GM19455 (cell line): ENCODE results near the gene ERAS.
A peak's percentile ranks its signal among the peaks of the same experiment; 100 is the strongest.
"Not testable (repeated sequence)": the region's sequence is repeated elsewhere in the genome, so short reads cannot be mapped to it uniquely, and the experiment has no call there.

Experiments used
- ATAC-seq: cut with Tn5 transposase; IDR thresholded peaks from one replicate; pipeline ENCODE4 v1.9.1; 2021; ENCODE audit not compliant: unreplicated experiment

Gene ERAS

DNA sequence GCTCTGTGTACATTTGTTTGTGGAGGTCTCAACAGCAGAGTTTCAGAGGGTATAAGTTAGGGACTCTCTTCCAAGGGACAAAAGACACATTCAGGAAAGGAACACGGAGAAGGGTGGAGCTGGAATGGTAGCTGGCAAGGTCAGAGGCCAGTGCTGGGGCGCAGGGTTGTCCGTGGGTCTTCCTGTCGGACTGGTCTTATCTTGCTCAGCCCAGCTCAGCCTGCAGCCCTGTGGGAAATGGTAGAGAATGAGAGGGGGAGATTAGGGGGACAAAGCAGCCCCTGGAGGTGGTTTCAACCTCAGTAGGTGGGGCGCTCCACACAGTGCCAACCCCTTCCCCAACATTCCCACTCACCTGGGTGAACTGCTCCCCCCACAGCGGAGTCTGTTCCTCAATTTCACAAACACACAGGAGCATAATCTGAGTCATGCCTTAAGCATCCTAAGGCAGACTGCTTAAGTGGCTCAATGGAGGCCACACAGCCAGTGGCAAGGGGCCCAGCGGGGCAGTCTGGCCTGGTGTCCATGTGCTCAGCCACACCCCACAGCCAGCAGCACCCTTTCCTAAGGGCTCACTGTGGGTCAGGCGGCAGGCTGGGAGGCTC, 31.3 kb upstream of the ERAS start:
- ATAC-seq, result no peak

DNA sequence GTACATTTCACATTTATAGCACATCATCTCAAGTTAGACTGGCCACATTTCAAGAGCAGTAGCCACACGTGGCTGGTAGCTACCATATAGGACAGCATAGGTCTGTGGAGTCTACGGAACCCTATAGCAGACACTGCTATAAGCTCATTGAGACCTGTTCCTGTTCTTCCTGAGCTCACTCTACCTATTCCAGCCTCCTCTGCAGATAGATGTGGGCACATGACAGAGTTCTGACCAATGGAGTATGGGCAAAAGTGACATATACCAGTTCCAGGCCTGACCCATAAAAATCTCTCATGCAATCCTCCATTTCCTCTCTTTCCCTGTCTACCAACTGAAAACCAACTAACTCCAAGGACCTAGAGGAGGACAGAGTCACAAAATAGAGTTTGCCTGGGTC, 28.0 kb upstream of the ERAS start:
- no peak for ATAC-seq

DNA sequence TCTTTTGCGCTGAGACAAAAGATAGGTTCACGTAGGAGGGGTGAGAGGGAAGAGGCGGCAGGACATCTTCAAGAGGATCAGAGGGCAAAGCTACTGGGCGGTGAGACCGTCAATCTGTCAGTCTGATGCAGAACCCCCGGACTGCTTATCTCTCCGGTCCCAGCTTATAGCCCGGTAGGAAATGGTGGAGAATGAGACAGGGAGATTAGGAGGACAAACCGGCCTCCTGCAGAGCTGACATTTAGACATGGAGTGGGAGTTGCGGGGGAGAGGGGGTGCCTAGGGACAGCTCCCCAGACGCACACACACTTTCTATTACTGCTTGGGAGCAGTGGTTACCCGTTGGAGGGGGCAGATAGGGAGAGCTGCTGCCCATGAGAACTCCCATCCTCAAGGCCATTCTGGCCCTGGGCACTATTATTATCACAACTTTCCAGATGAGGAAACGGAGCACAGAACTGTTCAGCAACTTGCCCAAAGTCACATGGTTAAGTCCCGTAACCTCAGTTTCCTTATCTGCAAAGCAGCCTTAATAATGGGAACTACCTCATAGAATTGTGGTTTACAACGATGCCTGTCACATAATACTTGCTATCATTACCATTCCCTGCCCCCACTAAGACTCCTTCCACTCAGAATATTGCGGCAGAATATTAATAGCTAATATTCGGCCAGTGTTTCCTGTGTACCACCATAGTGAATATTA, 25.6 kb upstream of the ERAS start:
- no peak for ATAC-seq

DNA sequence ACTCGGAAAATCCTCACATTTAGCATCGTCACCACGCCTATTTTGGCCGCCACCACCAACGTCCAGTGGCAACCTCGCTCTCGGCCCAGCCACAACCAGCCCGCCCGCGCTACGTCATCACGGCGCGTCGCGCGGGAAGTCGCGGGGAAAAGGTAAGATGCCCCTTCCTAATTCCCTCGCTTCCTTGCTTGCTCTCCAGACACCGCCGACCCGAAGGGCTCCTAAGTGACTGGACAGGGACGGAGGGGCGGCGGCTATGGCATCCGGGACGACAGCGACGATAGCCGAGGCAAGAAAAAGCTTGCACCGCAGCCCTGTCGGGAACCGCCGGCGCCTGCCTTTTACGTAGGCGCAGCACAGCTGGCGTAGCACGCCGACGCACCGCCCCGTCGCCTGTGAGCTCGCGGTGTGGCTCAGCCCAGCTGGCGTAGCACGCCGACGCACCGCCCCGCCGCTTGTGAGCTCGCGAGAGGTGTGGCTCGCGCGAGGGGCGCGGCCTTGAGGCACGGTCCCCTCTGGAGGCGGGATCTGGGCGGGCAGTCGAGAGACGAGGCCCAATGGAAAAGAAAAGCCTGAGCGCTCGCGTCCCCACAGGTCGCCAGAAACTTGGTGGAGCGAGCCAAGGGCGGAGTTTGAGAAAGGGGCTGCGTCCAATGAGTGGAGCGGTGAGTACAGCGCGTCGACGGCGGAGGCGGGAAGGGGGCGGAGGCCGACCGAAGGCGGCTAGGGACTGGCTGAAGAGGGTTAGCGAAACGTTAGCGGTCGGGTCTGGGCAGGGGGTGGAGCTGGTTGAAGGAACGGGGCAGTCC, 24.8 kb upstream of the ERAS start, which contains the start of gene HDAC6:
TSS of gene HDAC6 (plus strand) at position 788 of the 809 bp plus-strand sequence. CDS start 626 bp downstream, outside the sequence.
- peak; percentile 88 for ATAC-seq

DNA sequence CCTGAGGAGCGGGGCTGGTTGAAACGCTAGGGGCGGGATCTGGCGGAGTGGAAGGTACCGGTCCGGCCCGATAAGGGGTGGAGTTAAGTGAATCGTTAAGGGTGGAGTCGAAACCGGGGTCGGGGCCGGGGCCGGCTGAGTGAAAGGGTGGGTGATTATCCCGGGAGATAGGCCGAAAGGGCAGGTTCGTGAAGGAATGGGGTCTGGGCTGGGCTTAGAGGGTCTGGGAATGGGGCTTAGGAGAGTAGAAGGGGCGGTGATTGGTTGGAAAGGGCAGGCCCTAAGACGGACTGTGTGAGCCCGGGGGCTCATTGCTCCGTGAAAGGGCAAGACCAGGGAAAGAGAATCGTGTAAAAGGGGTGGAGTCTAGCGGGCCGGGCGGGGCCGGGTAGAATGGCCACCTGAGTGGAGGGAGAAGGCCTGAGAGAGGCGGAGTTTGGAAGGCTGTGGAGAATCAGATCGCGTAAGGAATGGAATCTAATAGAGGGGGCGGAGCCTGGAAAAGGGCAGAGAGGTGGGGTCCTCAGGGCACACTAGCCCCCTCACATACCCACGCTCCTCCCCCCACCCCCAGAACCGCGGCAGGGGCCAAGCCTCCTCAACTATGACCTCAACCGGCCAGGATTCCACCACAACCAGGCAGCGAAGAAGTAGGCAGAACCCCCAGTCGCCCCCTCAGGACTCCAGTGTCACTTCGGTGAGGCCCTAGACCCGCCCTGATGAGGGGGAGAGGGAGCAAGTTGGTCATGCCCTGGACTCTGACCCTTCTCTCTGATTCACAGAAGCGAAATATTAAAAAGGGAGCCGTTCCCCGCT, 24.0 kb upstream of the ERAS start:
- peak; percentile 54 for ATAC-seq

DNA sequence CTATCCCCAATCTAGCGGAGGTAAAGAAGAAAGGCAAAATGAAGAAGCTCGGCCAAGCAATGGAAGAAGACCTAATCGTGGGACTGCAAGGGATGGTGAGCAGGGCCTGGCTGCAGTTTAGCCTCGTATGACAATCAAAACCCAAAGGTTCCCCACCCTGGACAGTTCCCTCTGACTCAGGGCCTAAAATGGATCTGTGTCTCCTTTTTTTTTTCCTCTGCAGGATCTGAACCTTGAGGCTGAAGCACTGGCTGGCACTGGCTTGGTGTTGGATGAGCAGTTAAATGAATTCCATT, 23.5 kb upstream of the ERAS start:
- no peak for ATAC-seq

DNA sequence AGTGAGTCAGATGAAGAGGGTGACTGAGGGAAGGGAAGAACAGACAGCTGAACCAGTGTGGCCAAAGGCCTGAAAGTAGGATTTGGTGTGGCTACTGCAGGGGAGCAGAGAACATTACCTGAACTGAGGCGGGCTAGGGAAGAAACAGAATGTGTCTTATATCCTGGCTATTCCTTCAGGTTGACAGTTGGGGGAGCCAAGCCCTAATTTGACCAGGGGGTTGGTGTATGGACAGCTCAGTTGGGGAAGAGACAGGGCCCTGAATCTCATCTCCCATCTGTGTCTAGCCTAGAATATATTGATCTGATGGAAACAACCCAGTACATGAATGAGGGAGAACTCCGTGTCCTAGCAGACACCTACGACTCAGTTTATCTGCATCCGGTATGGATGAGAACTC, 20.2 kb upstream of the ERAS start:
- ATAC-seq, result no peak

DNA sequence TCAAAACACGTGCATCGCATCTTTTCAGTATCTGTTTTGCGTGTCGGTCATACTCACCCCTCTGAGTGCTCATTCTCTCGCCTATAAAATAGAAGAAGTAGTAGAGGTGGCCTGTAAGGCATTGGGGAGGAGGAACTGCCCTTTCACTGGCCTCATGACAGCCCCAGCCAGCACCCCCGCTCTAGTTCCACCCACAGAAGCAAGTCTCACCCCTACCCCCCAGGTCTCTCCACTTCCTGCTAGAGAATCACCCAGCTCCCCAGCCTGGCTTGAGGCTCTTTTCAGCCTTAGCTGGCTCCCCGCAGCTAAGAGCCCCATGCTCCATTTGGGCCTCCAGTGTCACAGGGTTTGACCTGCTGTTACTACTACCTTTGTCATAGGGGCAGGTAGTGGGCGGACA, 12.7 kb upstream of the ERAS start:
- no peak for ATAC-seq

DNA sequence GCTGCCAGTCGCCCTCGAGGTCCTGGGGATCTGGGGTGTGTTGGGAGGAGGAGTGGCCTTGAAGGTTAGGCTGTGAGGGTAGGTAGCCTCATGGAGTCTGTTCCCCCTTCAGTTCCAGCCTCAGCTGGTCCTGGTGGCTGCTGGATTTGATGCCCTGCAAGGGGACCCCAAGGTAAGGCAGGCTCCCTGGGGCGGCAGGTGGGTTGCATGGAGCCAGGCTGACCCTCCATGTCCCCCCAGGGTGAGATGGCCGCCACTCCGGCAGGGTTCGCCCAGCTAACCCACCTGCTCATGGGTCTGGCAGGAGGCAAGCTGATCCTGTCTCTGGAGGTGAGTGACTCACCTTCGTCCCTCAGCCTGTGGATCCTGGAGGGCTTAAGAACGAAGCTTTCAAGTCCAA, 11.6 kb upstream of the ERAS start:
- no peak for ATAC-seq

DNA sequence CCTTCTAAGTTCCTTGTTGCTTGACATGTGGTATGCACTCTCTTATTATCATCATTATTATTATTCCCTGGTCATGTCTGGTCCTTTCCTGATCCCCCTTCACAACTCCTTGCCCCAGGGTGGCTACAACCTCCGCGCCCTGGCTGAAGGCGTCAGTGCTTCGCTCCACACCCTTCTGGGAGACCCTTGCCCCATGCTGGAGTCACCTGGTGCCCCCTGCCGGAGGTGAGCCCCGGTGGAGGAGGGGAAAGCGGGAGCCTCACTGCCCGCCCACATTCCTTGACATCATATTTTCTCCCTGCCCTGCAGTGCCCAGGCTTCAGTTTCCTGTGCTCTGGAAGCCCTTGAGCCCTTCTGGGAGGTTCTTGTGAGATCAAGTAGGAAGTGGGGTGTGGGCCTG, 11.0 kb upstream of the ERAS start:
- no peak for ATAC-seq

DNA sequence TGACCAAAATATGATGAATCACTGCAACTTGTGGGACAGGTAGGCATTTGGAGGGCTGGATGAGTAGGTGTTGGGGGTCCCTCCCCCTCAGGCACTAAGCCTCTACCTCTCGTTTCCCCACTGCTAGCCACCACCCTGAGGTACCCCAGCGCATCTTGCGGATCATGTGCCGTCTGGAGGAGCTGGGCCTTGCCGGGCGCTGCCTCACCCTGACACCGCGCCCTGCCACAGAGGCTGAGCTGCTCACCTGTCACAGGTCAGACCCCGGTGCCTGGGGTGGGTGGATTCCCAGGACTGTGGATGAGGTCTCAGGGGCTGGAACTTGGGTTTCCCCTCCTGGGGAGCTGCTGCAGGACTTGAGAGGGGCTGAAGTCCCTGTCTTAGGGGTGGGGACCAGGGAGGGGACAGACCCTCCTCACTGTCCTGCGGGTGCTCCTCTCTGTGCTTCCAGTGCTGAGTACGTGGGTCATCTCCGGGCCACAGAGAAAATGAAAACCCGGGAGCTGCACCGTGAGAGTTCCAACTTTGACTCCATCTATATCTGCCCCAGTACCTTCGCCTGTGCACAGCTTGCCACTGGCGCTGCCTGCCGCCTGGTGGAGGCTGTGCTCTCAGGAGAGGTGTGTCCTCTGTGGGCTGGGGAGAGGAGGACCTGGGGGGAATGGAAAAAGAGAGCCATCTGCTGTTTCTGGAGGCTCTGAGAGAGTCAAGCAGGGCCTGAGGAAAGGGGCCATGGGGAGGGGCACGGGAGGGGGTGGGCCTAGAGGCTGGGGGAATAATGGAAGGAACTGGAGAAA, 10.1 kb upstream of the ERAS start:
- ATAC-seq, result no peak

DNA sequence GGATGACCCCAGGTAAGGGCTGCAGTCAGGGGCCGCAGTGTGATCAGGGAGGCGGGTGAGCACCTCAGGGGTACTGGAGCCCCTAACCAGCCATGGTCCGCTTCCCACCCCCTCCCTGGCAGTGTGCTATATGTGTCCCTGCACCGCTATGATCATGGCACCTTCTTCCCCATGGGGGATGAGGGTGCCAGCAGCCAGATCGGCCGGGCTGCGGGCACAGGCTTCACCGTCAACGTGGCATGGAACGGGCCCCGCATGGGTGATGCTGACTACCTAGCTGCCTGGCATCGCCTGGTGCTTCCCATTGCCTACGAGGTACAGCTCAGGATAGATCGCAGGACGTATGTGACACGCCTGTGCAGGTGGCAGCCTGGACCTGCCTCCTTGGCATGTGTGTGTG, 8.2 kb upstream of the ERAS start:
- no peak for ATAC-seq

DNA sequence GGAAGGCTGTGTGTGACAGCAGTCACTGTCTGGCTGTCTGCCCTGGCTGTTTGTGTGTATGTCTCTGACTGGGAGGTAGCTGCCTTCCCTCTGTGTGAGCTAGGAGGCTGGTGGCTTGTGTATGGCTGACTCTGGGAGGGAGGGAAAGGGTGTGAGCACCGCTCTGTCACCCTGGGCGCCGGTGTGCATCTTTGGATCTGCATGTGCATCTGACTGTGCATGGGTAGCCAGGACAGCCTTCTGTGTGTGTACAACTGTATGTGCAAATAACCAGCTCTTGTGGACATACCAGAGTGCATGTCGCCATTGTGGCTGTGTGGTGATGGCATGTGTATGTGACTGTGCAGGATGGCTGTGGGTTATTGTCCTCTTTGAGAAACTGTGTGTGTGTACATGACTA, 7.4 kb upstream of the ERAS start:
- no peak for ATAC-seq

DNA sequence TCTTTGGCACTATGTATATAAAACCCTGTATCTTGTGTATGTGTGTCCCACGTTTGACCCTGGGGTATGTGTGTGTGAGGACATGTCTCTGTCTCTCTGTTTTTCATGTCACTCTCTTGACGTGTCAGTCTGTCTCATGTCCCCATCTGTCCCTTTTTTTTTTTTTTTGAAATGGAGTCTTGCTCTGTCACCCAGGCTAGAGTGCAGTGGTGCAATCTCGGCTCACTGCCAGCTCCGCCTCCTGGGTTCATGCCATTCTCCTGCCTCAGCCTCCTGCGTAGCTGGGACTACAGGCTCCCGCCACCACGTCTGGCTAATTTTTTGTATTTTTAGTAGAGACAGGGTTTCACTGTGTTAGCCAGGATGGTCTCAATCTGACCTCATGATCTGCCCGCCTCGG, 6.9 kb upstream of the ERAS start:
- ATAC-seq, result not testable (repeated sequence)

DNA sequence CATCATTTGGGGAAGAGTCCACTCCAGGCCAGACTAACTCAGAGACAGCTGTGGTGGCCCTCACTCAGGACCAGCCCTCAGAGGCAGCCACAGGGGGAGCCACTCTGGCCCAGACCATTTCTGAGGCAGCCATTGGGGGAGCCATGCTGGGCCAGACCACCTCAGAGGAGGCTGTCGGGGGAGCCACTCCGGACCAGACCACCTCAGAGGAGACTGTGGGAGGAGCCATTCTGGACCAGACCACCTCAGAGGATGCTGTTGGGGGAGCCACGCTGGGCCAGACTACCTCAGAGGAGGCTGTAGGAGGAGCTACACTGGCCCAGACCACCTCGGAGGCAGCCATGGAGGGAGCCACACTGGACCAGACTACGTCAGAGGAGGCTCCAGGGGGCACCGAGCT, 3.3 kb upstream of the ERAS start:
- ATAC-seq, result no peak

DNA sequence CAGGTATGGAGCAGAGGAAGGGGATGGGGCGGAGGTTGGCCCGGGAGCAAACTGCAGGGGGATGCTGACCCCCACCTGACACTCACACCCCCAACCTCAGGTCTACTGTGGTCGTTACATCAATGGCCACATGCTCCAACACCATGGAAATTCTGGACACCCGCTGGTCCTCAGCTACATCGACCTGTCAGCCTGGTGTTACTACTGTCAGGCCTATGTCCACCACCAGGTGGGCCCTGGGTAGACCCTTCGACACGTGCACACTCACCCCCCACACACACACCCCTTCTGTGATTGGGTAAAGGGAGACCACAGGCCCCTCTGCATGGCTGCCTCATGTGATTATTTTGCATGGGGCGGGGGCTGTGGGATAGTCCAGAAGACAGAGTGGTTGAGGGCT, 2.2 kb upstream of the ERAS start:
- no peak for ATAC-seq

DNA sequence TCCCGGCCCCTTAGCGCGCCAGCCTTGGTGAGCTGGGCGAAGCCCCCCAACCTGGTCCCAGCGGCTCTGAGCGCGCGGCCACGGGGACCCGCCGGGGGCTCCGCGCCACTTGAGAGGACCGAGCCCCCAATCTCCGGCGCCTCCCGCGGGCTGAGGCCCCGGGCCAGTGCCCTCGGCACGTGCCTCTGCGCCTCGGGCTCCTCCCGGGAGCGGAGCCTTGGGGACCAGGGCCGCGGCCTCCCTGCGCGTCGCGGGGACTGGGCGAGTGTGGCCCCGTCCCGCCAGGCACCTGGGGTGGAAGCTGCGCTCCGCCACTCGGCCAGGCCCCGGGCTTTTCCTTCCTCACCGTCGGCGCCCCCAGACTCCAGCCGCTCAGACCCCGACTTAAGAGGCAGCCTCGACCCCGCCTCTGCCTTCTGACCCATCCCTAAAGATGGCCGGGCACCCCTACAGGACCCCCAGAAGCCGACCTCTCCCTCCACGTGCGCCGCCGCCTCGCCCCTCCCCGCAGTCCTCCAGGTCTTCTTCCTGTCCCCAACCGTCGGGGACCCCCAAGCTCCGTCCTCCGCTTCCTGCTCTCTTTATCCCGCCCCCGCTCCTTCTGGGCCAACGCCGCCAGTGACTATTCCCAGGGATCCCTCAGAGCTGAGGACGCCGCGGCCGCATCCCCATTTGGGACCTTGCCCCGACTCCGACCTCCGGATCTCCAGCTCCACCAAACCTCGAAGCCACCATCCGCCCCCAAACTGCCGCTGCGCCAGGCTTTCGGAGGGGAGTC, 752 bp downstream of the ERAS start:
- no peak for ATAC-seq

DNA sequence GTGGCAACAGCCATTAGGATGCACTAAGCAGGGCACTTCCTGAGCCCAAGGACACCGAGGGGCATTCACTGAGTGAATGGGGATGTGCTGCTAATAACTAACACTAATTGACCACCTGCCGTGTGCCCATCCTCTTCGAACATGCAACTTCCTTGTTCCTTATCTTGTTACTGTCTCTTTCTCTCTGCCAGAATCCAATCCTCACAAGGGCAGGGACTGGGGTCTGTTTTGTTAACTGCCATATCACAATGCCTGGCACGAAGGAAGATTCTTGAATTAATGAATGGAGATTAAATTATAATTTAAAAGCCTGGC, 1.3 kb downstream of the ERAS start:
- ATAC-seq, result no peak

DNA sequence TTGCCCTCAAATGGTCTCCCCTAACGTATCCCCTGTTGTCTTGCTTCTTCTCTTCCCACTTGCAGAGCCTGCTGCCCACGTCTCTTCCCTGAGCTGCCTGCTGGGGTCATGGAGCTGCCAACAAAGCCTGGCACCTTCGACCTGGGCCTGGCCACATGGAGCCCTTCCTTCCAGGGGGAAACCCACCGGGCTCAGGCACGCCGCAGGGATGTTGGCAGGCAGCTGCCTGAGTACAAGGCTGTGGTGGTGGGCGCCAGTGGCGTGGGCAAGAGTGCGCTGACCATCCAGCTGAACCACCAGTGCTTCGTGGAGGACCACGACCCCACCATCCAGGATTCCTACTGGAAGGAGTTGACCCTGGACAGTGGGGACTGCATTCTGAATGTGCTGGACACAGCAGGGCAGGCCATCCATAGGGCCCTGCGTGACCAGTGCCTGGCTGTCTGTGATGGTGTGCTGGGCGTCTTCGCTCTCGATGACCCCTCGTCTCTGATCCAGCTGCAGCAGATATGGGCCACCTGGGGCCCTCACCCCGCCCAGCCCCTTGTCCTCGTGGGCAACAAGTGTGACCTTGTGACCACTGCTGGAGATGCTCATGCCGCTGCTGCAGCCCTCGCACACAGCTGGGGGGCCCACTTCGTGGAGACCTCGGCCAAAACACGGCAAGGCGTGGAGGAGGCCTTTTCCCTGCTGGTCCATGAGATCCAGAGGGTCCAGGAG, 2.9 kb downstream of the ERAS start:
- ATAC-seq, result no peak
